ENCODE measurements around the gene VASP. TPM values are rescaled to one million over a fixed set of nuclear protein-coding genes. Genes with fewer than 3 reads are reported as not detected.

The VASP gene
- total and polyA plus RNA-seq, 11 donors = 31.2 to 106 (median 49.5) TPM

- Histone ChIP-seq H3K4me1 (peaks cover 0 to 35% (median 19%) of the 10 kb centered on the region in 12 donors), H3K4me3 (peak overlapping the region; percentile 31 to 79 (median 64)), H3K36me3 (peaks cover 0 to 7% (median 0%) of the 10 kb centered on the region in 9 donors), H3K9me3 (no peaks in the 10 kb centered on the region), H3K27me3 (peaks cover 0 to 4% (median 0%) of the 10 kb centered on the region in 9 donors), H3K27ac (peak overlapping the region in 11 of 12 donors; percentile 32 to 85 (median 74))
- ATAC-seq (peak; percentile 56 to 74 (median 66)), DNase-seq (peak; percentile 74 to 82 (median 78))
- TF ChIP-seq POLR2A (IDR thresholded peaks at IDR 0.05) = peak in 1 of 2 donors; percentile 26
- no peak for TF ChIP-seq CTCF (IDR thresholded peaks at IDR 0.05)
- intact Hi-C loops (cut with DNase I) = loop anchor here in 3 of 10 donors (5.0 to 10.0 kb wide), 2 partner anchors 149 to 152 kb away; no protein-coding TSS in a partner anchor
- 8 to 20% (median 15%) methylated on average over 22 to 32 of the region's 32 CpGs for WGBS, 4 donors
Measured at GRCh38 chr19:45492627-45493470, 14.4 kb upstream of the VASP start.

GRCh38 chr19:45494261-45494916, 12.9 kb upstream of the VASP start:
- DNase-seq = no peak
- intact Hi-C loops (cut with DNase I) = loop anchor here in 3 of 10 donors (5.0 to 10.0 kb wide), 2 partner anchors 148 to 150 kb away; no protein-coding TSS in a partner anchor
- H3K9me3 ChIP-seq = no peaks in the 10 kb centered on the region
- 90 to 96% (median 93%) methylated on average over 33 to 39 of the region's 39 CpGs for WGBS, 4 donors
- no peaks in the 10 kb centered on the region for H3K36me3 ChIP-seq
- H3K4me3 ChIP-seq = no peak overlapping the region
- H3K4me1 ChIP-seq = peaks cover 7 to 51% (median 33%) of the 10 kb centered on the region in 12 donors
- ATAC-seq = no peak
- TF ChIP-seq POLR2A (IDR thresholded peaks at IDR 0.05) (no peak), CTCF (IDR thresholded peaks at IDR 0.05) (no peak)
- H3K27ac ChIP-seq = no peak overlapping the region
- H3K27me3 ChIP-seq = peaks cover 0 to 18% (median 4%) of the 10 kb centered on the region in 9 donors

- H3K27me3 ChIP-seq = peaks cover 0 to 23% (median 9%) of the 10 kb centered on the region in 9 donors
- 85 to 90% (median 89%) methylated on average over 5 of the region's 5 CpGs for WGBS, 4 donors
- ATAC-seq (no peak), DNase-seq (no peak)
- intact Hi-C loops (cut with DNase I) = loop anchor here in 2 of 10 donors (10.0 kb wide), 1 partner anchor 150 kb away; no protein-coding TSS in a partner anchor
- no peak overlapping the region for H3K4me3 ChIP-seq
- no peak overlapping the region for H3K27ac ChIP-seq
- H3K4me1 ChIP-seq = peaks cover 7 to 58% (median 34%) of the 10 kb centered on the region in 12 donors
- TF ChIP-seq CTCF (IDR thresholded peaks at IDR 0.05) (no peak), POLR2A (IDR thresholded peaks at IDR 0.05) (no peak)
- no peaks in the 10 kb centered on the region for H3K36me3 ChIP-seq
- no peaks in the 10 kb centered on the region for H3K9me3 ChIP-seq
Measured at GRCh38 chr19:45495178-45495577, 12.1 kb upstream of the VASP start.

Data from heart left ventricle (tissue), 16 donors.